Endothelial cell of umbilical vein (primary cell): ENCODE results near the gene FAT2.

Source experiments
- CTCF ChIP-seq, 2 donors: IDR thresholded peaks; 1 replicate in 1 of 2; 2 replicates in 1 of 2; pipeline ENCODE4 v1.5.1; 2011; ENCODE audit warnings: low read length in 2 of 2, mild to moderate bottlenecking in 2 of 2, moderate library complexity in 2 of 2, control low read depth in 1 of 2, inconsistent platforms in 1 of 2, low read depth in 1 of 2; ENCODE audit not compliant: insufficient read depth in 1 of 2; ENCODE audit errors: extremely low read depth in 1 of 2
- EZH2 ChIP-seq: IDR thresholded peaks from 2 replicates; pipeline ENCODE4 v1.6.1; 2012; ENCODE audit warnings: borderline replicate concordance, low read depth, mild to moderate bottlenecking, moderate library complexity, low read length, inconsistent platforms; ENCODE audit not compliant: severe bottlenecking
- POLR2A ChIP-seq: IDR thresholded peaks from 2 replicates; pipeline ENCODE4 v1.6.1; 2012; ENCODE audit warnings: low read depth, mild to moderate bottlenecking, control low read depth, low read length

GRCh38 chr5:151572657-151573368 lies 18.3 kb downstream of the FAT2 start:
- no peak for TF ChIP-seq CTCF (IDR thresholded peaks at IDR 0.05; ENCODE audit: extremely low read depth in 1 of 2, insufficient read depth in 1 of 2, low read depth in 1 of 2, low read length in 2 of 2)
- TF ChIP-seq POLR2A: no peak
- TF ChIP-seq EZH2: no peak
